GM20000 (cell line): Measurements from ENCODE around the gene KCNJ11.

Experiments
- DNase-seq: peaks from one replicate; pipeline ENCODE4 v3.0.0; 2012; ENCODE audit warnings: low spot score
- TF ChIP-seq, protein P1 (sequence below): IDR thresholded peaks from 2 replicates; pipeline ENCODE4 v1.5.1; 2012; ENCODE audit warnings: mild to moderate bottlenecking, control low read depth; ENCODE audit errors: extremely low read depth, missing control alignments

KCNJ11 gene

DNA sequence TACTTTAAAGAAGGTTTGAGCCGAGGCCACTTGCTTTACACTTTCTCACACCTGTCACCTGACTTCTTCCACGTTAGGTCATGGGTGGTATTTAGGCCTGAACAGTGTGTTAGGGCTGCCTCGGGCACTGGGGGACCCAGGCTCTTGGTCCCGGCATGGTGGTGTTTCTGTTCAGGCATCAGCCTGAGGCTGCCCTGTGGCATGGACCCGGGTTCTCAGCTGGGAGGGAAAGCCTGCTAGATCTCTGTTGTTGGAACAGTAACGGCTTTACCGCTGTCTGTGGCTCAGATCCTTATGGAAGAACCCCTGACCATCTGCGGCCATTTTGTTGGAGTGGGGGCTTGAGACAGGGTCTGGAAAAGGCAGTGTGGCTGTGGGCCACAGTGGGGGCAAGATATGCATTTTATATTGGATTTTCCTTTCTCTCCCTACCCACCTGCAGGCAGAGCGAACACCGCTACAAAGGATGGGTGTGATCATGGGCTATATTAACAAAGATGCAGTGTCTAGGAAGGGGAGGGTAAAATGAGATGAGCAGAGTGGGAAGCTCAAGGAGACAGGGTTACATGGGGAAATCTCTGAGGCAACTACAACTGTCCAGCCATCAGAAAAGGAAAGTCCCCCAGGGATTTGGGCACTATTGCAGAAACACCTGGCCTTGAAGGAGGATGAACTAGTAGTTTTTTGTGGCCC, 1.6 kb upstream of the KCNJ11 start:
- TF ChIP-seq, protein P1, sequence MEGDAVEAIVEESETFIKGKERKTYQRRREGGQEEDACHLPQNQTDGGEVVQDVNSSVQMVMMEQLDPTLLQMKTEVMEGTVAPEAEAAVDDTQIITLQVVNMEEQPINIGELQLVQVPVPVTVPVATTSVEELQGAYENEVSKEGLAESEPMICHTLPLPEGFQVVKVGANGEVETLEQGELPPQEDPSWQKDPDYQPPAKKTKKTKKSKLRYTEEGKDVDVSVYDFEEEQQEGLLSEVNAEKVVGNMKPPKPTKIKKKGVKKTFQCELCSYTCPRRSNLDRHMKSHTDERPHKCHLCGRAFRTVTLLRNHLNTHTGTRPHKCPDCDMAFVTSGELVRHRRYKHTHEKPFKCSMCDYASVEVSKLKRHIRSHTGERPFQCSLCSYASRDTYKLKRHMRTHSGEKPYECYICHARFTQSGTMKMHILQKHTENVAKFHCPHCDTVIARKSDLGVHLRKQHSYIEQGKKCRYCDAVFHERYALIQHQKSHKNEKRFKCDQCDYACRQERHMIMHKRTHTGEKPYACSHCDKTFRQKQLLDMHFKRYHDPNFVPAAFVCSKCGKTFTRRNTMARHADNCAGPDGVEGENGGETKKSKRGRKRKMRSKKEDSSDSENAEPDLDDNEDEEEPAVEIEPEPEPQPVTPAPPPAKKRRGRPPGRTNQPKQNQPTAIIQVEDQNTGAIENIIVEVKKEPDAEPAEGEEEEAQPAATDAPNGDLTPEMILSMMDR = no peak
- DNase-seq = no peak

DNA sequence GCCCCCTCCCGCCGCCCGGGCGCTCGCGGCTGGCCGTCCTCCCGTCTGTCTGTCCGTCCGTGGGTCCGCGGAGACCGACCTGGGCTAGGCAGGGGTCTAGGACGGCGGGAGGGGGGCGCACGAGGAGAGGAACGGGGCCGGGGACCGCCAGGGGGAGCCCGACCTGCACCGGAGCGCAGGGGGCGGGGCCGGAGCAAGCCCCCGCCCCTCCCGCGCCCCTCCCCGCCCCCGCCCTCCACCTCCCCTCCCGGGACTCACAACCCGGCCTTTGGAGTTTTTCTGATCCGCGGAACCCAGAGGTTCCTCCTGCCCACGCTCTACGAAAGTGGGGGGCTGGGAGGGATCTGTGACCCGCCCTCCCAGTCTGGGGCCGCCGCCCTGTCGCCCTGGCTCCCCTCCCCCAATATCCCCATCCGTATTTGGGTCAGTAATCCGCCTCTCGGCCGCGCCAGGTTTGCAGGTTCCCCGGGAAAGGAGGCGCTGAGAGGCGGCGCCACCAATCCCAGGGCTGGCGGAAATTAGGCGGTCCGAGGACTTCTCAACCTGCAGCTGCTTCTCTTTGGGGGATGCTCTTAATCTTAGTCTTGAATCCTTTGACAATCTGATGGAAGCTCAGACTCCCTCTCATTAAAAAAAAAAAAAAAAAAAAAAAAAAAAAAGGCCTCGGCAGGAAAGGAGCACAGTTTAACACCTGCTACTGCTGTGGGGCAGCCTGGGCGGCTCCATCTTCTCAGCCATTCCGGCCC, 925 bp upstream of the KCNJ11 start:
- peak; percentile 90 for DNase-seq

DNA sequence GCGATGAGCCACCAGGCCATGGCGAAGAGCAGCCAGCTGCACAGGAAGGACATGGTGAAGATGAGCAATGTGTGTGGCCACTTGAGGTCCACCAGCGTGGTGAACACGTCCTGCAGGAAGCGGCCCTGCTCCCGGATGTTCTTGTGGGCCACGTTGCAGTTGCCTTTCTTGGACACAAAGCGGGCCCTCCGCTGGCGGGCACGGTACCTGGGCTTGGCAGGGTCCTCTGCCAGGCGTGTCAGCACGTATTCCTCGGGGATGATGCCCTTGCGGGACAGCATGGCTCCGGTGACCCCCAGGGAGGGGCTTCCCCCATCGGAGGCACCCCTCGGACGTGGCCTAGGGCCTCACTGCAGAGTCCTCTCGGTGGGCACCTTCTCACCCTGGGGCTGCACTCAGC, 648 bp downstream of the KCNJ11 start:
- TF ChIP-seq, protein P1 = no peak
- DNase-seq = no peak

More for the DNA sequence above, 925 bp upstream of the KCNJ11 start:
- TF ChIP-seq, protein P1 = peak; percentile 43

DNA sequence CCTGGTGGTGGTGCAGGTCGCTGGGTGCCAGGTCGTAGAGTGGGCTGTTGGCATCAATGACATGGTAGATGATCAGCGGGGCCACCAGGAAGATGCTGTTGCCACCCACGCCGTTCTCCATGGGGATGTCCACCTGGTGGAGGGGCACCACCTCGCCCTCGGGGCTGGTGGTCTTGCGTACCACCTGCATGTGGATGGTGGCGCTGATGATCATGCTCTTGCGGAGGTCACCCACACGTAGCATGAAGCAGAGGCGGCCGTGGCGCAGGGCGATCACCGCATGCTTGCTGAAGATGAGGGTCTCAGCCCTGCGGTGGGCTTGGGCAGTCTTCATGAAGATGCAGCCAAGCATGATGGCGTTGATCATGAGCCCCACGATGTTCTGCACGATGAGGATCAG, 1.2 kb downstream of the KCNJ11 start:
- DNase-seq = no peak
- TF ChIP-seq, protein P1 = no peak

DNA sequence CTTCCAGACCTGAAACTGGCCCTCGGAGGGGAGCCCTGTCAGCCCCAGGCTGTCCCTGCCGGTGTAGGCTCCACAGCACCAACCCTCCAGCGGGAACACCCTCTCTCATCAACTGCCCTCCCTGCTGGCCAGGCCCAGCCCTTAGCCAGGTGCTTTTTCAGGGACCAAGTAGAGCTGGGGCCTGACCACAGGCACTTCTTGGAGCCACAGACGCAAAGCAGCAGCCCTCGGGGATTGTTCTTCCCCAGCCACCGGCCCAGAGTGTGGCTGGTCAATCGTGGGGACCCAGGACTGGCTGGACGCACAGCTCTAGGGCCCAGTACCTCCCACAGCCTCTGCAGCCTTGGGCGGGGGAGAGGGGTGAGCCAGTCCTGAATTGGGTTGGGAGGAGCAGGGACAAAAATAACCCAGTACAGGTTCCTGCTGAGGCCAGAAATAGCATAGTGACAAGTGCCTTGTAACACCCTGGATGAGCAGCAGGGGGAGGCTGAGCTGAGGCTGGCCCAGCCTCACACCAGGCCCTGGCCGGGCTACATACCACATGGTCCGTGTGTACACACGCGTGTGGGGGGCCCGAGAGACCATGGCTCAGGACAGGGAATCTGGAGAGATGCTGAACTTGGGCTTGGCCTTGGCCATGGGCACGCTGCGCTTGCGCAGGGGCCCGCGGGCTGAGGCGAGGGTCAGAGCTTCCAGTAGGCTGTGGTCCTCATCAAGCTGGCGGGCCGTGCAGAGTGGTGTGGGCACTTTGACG, 2.0 kb downstream of the KCNJ11 start:
- peak; percentile 70 for DNase-seq
- TF ChIP-seq, protein P1 = peak; percentile 47

DNA sequence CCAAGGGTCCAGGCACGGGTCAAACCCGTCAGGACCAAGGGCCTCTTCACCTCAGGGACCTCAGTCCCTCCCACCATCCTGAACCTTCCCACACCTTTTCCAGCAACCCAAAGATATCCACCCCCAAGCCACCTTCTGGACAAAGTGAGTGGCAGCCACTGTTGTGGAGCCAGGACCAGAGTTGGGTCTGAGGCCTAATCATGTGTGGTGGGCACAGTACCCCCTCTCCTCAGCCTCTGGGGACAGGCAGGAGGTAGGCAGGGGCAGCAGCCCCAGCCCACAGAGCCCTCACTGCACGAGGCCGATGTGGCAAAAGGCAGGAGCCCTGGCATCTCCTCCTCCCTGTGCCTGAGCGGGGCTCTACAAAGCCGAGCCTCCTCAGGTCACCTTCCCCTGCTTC, 2.5 kb downstream of the KCNJ11 start:
- DNase-seq = no peak
- TF ChIP-seq, protein P1 = no peak

DNA sequence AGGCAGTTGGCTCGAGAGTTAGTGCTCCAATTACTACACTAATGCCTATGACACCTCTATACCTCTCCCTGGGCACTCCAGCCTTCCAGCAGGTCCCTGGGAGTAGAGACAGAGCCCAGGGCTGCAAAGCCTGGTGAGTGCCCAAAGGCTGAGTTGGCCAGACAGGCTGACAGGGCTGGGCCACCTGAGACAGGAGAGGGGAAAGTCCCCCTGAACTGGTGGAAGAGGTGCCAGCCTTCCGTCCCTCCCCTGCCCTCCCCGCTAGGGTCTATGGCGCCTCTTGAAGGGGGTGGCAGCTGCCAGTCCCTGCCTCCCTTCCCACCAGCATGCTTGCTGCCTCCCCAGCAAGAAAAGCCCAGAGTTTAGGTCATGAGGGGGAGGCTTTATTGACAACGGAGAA, 3.0 kb downstream of the KCNJ11 start:
- DNase-seq = no peak
- TF ChIP-seq, protein P1 = no peak
